ENCODE measurements around the gene STK4.

STK4 gene

DNA sequence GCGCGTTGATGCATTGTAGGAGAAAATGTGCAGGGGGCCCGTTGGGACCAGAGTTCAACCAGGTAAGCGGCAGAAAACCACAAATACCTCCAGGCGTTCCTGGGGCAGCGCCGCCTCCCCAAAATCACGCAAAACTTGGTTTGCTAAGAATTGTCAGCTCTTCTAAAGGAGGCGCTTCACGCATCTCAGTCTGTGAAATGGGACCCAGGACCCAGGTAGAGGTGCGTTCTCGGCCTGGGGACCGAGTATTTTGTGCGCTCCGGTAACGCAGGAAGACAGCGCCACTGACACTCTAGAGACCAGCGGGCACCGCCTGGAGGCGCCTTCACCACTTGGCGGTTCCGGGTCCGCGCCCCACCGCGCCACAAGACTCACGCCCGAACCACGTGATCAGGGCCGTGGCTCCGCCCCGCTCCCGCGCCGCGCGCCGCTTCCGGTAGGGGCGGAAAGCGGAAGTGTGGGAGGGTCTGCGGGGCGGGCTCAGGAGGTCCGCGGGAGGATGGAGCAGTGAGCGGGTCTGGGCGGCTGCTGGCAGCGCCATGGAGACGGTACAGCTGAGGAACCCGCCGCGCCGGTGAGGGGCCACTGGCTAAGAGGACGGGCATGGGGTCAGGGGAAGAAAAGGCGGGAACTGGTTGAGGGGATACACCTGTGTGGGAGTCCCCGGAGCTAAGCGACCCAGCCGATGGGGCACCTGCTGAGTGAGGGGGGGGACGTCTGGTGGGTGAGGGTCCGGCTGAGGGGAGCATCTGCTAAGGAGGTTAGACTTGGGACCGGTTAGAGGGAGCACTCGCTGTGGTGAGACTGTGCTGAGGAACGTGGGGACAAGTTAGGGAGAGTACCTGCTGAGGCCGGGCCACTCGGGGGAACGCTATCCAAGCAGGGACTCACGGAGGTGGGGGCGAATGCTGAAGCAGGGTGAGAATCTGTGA lies at the start of gene STK4:
STK4 (plus strand) TSS at position 483 of the 932 bp plus-strand sequence; CDS start at position 540, 57 bp downstream.
- peak; percentile 92 for DNase-seq (ENCODE audit: low read depth)

DNA sequence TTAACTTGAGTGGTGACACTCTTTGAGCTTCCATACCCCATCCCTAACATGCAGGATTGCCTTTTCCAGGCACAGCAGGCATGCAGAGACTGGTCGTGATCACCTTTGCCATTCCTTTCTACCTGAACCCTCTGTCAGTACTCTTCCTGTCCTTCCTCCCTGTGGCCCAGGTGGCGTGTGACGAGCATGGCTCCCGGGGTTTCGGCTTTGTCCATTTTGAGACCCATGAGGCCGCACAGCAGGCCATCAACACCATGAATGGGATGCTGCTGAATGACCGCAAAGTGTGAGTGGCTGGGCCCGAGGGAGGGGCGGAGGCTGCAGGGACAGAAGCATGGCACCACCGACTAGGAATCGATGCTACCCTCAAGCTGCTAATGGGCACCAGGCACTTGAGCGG lies 49.7 kb upstream of the STK4 start:
- DNase-seq (ENCODE audit: low read depth): no peak

- DNase-seq (ENCODE audit: low read depth): no peak
Observed at GRCh38 chr20:44917399-44917798, 48.9 kb upstream of the STK4 start.

GRCh38 chr20:44918342-44918741 lies 48.0 kb upstream of the STK4 start:
- DNase-seq (ENCODE audit: low read depth): no peak

- no peak for DNase-seq (ENCODE audit: low read depth)
Observed at GRCh38 chr20:44918761-44919160, 47.6 kb upstream of the STK4 start.

DNA sequence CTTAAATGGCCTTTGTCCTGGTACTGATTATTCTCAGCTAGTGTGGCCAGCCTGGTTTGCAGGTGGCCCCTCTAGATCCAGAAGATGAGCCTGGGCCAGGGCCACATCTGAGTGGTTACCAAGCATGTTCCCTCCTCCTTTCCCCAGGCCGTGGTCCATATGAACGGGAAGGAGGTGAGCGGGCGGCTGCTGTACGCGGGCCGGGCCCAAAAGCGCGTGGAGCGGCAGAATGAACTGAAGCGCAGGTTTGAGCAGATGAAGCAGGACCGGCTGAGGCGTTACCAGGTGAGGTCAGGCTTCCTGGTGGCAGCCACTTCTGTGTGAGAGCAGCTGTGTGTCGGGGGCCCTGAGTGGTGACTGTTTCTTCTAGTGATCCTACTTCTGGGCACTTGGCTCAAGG lies 44.9 kb upstream of the STK4 start:
- no peak for DNase-seq (ENCODE audit: low read depth)

- DNase-seq (ENCODE audit: low read depth): no peak
Observed at GRCh38 chr20:44924541-44924940, 41.8 kb upstream of the STK4 start.

GRCh38 chr20:44928595-44928994 lies 37.7 kb upstream of the STK4 start:
- no peak for DNase-seq (ENCODE audit: low read depth)

DNA sequence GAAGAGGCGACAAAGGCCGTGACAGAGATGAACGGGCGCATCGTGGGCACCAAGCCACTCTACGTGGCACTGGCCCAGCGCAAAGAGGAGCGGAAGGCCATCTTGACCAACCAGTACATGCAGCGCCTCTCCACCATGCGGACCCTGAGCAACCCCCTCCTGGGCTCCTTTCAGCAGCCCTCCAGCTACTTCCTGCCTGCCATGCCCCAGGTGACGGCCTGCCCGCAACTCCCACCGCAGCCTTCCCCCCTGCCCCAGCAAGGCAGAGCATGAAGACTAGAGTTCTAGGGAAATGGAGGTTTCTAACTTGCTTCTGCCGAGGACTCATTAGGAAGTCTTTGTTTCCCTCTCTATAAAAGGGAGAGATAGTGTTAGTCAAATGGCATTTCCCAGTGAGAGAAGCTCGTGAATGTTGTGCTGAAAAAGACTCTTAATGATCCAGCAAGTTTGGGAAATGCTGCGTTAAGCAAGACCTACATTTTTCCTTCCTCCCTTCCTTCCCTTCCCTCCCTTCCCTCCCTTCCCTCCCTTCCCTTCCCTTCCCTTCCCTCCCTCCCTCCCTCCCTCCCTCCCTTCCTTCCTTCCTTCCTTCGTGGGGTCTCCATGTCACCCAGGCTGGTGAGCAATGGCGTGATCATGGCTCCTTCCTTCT lies 35.7 kb upstream of the STK4 start:
- no peak for DNase-seq (ENCODE audit: low read depth)

GRCh38 chr20:44931911-44932310 lies 34.4 kb upstream of the STK4 start:
- DNase-seq (ENCODE audit: low read depth): no peak

DNA sequence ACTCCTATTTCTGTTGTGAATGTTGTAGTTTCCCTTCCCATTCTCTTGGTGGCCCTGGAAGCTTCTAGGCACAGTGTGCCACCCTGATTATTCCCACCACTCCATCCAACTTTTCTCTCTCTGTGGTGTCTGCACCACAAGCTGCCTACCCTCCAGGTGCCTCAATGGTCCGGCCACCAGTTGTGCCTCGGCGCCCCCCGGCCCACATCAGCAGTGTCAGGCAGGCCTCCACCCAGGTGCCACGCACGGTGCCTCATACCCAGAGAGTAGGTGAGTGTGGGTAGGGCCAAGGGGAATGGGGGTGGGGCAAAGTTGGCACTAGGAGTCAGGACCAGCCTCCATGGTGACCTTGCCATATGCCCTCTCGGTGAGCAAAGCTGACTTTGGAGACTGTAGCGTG lies 33.4 kb upstream of the STK4 start:
- no peak for DNase-seq (ENCODE audit: low read depth)

- no peak for DNase-seq (ENCODE audit: low read depth)
Observed at GRCh38 chr20:44936510-44936909, 29.8 kb upstream of the STK4 start.

- DNase-seq (ENCODE audit: low read depth): no peak
Observed at GRCh38 chr20:44938637-44939036, 27.7 kb upstream of the STK4 start.

- DNase-seq (ENCODE audit: low read depth): no peak
Observed at GRCh38 chr20:44941120-44941691, 25.1 kb upstream of the STK4 start.

DNA sequence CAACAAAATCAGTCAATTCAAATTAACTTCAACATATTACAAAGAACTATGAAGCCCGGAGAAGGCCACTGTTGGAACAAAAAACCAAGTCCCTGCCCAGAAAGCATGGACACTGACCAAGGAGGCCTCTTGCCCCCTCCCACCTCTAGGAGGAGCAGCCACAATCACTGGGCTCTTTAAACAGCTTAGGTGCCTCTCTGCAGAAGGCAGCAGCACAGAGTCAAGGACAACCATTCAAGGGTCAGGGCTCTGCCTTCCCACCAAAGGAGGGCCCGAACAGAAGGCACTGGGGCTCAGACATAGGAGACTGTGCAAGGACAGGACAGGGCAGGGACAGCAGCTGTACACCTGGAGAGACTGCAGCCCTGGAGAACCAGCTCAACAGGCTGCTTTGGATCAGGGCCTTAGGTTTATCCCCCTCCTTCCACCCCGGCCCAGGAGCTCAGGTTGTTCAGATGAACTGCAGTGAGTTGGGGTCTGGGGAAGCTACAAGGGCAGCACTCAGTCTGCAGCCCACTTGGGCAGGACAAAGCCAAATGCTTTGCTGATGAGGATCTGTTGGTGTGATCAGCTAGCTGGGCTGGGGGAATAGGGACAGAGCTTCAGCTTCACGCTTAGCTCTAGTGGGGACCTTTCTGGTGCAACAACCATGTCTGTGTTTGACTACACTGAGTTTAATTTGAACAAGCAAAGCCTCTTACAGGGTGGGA lies 23.9 kb upstream of the STK4 start:
- DNase-seq (ENCODE audit: low read depth): no peak

- DNase-seq (ENCODE audit: low read depth): no peak
Observed at GRCh38 chr20:44943828-44944227, 22.5 kb upstream of the STK4 start.

DNA sequence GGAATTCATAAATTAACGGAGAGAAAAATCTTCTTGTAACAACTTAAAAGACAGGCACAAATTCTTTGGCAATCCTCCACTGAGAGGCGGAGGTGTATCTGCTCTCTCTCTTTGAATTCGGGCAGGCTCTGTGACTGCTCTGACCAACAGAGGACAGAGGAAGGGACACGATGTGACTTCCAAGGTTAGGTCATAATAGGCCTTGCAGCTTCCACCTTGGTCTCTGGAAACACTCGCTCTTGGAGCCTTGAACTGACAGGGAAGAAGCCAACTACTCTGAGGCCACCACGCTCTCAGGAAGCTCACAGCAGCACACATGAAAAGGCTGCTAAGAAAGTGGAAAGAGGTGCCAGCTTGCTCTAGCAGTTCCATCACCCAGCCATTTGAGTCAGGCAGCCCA lies 21.1 kb upstream of the STK4 start:
- DNase-seq (ENCODE audit: low read depth): no peak

- DNase-seq (ENCODE audit: low read depth): no peak
Observed at GRCh38 chr20:44946271-44946852, 19.9 kb upstream of the STK4 start.

DNA sequence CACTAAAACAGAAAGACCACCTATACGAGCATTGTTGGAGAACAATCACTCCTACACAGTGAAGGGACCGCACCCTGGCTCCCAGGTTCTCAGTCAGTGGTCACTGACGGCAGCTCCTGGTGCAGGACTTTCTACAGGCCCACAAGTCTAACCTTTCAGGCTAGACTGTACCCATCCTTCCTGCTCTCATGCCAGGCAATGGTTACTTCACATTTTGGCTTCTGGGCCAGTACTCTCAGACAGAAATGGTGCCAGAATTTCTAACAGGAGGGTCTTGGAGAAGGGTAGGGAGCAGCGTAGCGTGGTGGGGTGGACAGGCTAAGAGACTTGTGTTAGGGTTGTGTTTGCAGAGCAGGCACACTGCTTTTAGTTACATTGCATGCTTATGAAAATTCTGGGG lies 18.2 kb upstream of the STK4 start:
- DNase-seq (ENCODE audit: low read depth): no peak

GRCh38 chr20:44948513-44948912 lies 17.8 kb upstream of the STK4 start:
- DNase-seq (ENCODE audit: low read depth): no peak

GRCh38 chr20:44950368-44950767 lies 15.9 kb upstream of the STK4 start:
- no peak for DNase-seq (ENCODE audit: low read depth)

DNA sequence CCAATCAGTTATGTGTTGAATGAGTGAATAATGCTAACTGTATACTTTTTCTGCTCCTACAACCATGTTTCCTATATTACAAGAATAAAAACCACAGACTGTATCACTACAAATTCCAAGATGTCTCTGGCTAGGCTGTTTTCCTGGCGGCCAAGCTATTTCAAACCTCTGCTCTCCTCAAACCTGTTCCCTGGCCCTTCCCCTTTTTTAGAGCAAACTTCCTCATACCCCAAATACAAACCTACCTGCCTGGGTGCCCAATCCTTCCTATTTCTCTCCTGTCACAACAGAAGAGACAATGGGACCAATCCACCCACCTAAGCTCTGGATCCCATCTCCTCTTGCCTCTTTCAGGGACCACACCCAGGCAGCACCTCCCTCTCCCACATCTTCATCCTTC lies 13.6 kb upstream of the STK4 start:
- DNase-seq (ENCODE audit: low read depth): no peak

Data from stimulated activated CD8-positive, alpha-beta memory T cell treated with anti-CD3 and anti-CD28 coated beads, Interleukin-4, amount 100 ng/mL, for 24 hours (primary cell).